NCI-H345 treated with DMSO at 0.1 percent for 48 hours (cell line): Measurements from ENCODE around the gene KCNK3.

Experiments used
- DNase-seq: peaks from one replicate; lab custom pipeline; 2025; ENCODE audit not compliant: unreplicated experiment; lab: John Stamatoyannopoulos, UW

Gene KCNK3

DNA sequence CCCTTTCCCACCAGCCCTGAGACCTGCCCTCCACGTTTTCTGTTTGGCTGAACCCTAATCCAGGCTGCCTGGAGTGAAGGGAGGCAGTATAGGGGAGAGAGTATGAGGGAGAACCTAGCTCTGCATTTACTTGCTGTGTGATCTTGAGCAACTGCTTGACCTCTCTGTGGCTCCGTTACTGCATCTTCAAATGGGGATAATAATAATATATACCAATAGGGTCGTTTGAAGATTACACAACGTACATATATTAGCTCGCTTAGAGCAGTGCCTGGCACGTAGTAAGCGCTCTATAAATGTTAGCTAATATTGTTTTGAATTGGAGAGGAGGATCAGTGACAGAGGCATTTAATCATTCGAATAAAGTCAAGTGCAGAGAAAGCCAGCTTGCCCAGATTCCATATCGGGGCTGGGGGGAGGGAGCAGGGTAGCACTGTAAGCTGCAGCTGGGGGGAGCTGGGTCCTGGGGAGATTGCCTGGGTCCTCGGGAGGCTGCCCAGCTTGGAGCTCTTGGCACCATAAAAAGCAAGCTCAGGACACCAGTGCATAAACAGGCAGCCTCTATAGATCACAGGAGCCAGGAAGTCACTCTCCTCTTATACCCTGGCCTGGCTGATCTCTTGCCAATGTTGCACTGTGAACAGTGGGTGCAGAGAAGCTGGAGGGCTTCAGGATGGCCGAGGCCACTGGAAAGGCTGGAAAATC is 19.1 kb downstream of the KCNK3 start:
- no peak for DNase-seq

DNA sequence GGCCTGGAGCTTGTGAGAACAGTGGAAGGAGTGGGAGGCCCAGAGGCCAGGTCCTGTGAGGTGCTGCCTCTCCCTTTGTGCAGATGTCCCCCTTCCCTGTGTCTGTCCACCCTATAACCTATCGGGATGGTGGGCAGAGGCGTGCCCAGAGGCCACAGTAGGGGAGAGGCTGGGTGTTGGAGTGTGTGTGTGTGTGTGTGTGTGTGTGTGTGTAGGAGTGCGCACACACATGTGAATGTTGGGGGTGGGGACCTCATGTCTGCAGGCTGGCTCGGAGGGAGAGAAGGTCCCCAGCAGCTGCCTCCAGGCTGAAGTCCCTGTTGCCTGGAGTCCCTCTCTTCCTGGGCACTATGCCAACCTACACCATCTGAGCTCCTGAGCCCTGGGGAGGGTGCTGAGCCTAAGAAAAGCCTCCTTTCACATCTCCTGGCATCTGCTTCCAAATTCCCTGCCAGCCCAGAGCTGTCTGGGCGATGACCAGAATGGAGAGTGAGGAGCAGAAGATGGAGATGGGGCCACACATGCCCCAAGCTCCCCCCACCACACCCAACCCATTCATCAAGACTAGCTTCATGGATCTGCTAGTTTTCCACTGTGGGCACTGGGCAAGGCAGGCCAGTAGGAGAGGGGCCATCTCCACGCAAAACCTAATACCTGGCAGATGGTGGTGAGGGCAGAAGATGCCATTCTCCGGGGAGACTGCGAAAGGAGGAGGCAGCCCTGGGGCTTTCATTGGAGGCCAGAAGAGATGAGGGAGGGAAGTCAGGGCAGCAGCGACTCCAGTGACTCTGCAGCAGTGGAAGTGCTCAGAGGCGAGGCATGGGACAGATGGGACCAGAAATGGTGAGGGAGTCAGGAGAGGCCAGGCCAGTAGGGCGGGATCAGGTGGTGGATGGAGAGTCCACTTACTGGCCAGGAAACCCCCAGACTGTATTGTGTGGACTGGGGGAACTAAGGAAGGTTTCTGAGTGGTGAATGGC is 20.3 kb downstream of the KCNK3 start:
- DNase-seq: peak; percentile 97

DNA sequence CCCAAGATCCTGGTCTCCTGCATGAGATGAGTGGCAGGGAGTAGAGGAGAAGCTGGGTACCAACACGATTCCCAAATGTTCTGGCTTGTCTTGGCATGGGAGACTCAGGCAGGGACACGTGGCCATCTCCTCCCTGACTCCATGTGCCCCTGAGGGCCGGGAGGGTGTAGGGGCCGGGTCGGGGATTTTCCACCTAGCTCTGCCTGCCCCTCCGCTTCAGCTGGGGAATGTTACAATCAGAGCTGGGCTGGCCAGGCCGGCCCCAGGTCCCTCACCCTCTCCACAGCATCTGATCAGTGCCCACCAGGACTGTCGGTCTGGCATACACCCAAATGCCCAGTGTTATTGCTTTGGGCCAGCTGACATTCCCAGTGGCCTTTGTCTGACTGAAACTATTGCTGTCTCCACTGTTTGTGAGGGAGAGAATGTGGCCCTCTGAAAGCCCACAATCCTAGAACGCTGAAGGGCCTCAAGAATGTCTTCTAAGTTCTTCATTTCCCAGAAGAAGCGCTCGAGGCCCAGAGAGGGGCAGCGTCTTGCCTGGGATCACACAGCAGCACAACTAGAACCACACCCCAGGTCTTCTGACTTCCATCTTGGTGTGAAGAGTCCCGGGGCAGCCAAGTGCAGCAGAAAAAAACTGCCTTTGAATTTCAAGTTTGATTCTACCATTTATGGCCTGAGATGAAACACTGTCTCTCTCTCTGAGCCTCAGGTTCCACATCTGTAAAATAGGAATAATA is 23.2 kb downstream of the KCNK3 start:
- DNase-seq: no peak

DNA sequence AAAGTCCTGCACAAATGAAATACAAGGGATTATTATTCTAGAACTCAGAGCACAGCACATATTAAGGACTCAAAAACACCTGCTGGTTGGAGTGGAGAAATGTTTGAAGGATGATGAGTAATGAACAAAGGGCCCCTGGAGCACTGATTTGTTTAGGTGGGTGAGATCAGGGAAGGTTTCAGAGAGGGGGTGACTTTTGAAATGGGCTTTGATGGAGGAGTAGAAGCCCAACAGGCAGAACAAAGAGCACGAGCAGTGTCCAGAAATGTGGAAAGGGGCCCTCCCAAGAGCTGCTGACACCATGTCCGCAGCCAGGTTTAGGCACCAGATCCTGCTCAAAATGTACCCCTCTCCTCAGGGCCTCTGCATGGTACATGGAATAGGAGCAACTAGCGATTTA is 23.8 kb downstream of the KCNK3 start:
- no peak for DNase-seq

DNA sequence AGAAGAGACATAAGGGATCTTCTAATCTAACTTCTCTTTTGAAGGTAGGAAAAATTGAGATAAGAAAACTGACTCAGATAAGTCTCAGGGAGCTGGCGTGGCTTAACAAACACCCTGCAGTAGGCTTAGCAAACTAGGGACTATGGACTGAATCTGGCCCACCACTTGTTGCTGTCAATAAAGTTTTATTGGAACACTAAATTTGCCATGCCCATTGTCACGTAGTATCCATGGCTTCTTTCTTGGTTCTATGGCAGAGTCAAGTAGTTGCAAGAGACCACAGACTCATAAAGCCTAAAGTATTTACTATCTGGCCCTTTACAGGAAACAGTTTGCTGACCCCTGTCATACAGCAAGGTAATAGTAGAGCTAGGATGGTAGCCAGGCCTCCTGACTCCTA is 24.2 kb downstream of the KCNK3 start:
- DNase-seq: no peak

DNA sequence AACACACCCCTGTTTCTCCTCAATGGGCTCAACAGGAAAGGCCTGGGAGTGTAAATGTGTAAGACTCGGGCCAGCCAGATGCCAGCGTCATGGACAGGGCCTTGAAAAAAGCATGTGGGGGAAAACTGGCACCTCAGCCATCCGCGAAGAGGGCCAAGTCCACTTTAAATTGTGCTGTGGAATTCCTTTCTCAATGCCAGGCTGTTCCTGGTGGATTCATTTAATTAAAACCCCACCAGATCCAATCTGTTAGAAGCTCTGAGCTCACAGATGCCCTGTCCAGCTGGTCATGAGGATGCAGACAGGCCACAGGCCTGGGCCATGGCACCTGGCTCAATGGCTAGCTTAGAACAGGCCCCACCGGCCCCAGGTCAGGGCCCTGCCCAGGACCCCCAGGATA is 24.8 kb downstream of the KCNK3 start:
- no peak for DNase-seq

DNA sequence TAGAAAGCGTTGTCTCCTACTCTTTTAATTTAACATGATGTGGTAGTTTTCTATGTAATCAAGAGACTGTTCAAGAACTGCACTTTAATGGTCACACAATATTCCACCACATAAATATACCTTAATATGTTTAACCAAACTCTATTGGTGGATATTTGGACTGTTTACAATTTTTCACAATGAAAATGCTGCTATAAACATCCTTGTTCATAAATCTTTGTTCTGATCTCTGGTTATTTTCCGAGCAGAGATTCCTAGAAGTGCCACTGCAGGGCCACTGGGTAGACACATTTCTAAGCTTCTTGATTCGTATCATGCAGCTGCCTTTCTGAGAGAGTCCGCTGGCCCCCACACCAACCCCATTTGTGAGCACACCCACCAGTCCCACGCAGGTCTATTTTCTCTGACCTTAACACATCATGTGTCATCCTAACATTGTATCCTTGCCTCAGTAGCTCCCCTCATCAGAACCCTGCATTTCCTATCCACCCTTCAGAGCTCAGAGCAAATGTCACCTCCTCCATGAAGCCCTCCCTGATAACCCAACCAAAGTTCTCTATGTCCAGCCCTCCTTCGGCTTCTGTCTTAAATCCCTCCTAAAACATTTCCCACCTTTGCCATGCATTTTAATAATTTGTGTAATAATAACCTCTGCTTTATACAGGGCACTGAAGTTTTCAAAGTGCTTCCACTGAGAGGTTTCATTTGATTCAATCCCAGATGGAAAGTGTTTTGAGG is 26.6 kb downstream of the KCNK3 start:
- DNase-seq: no peak

DNA sequence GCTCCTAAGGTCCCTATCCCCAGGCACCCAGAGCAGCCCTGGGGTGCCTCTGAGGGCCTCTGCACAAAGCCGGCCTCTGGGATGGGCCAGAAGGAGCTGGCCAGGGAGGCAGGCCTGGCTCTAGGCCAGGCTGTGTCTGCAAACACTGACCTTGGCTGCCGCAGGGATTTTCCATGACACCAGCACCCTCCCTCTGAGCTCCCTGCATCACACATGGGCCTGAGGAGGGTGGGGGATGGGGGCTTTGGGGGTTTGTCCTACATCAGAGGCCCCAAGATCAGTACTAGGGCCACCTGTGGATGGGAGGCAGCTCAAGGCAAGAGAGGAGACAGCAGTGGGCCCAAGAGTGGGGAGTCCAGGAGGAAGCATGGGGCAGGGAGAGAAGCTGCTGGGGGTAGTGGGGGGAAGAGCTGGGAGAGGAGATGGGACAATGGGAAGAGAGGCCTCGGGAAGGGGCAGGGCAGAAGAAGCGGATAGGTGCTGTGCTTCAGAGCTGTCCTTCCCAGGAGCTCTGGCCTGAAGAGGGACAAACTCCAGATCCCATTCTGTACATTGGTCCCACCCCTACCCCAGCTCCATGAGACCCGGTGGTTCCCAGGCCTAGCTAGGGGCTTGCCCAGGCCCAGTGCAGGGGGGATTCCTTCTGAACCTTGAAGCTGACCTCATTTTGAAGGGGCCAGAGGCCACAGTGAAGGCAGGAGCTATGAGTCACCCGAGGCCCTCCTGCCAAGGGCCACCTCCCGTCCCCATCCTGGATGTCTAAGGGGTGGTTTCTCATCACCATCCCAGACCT is 28.0 kb downstream of the KCNK3 start:
- no peak for DNase-seq

DNA sequence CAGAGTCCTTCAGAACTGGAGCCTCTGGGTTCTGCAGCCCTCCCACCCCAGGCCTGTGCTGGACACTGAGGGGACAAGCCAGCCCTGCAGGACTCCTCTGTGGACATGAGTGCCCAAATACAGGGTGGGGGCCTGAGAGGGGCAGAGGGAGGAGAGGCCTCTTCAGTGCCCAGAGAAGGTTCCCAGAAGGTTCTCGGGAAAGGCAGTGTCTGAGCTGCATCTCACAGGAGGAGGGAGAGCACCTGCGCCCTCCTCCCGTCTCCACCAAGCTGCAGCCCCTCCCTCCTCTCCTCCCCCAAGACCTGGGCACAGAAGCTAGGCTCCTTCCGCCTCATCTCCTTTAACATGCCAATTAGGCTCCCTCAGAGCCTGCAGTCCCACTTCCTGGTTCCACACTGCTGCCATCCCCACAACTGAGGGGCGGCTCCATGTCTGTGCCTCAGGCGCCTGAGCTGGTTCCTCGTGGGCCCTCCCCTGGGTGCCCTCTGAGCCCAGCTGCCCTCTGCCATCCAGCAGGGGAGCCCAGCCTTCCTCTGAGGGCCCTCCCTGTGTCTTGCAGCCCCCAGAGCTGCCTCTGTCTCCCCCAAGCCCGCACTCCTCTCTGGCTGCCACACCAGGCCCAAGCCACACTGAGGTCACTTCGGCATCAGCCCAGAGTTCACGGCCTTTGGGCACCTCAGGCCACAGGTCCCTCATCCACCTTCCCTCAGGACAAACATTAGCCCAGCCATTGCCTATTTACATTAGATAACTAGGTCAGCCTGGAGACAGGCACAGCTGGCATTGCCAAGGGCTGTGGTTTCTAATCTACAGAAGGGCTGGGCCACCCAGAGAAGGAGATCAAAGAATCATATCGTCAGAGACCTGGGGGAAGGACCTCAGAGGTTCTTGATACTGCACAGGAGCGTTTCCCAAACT is 28.9 kb downstream of the KCNK3 start:
- DNase-seq: no peak

DNA sequence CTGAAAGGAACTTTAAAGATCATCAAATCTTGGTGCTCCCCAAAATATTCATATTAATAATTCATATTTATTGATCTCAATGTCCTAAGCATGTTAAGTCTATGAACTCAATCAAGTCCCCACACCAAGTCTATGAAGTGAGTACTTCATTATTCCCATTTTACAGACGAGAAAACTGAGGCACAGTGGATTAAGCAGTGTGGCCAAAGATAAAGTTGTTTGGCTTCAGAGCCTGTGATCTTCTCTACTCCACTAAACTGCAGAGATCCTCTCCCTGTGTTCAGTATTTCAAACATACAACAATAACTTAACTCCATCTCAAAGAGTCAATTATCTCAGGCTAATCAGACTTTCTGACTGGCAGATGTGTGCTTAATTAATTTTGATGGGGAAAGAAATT is 29.8 kb downstream of the KCNK3 start:
- no peak for DNase-seq

DNA sequence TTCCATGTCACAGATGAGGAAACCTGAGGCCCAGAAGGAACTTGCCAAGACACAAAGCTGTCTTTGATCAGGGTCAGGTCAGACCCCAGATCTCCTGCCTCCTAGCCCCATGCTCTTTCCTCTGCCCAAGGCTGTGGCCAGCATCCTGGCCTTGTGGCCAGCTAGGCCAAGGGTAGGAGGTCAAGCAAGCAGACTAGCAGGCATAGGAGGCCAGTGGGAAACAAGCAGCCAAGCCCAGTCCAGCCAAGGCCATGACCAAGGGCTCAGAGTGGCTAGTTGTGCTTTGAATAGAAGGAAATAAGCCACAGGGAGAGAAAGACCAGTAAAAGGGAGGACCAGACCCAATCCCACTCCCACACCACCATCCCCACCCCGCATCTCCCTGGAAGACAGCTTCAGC is 30.4 kb downstream of the KCNK3 start:
- no peak for DNase-seq

DNA sequence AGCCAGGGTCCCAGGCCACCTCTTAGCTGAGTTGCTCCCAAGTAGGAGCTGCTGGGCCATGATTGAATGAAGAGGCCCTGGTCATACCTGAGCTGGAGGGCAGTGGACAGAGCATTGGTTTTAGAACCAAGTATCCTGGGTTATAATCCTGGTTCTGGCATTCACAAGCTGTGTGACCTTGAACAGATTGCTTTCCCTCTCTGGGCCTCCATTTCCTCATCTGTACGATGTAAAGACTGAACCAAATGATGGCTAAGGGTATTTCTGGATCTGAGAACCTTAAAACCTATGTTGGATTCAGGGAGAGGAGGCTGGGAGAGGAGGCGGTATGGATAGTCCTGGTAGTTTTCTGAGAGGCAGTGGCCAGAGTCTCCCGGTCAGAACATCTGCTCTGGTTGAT is 31.0 kb downstream of the KCNK3 start:
- no peak for DNase-seq

DNA sequence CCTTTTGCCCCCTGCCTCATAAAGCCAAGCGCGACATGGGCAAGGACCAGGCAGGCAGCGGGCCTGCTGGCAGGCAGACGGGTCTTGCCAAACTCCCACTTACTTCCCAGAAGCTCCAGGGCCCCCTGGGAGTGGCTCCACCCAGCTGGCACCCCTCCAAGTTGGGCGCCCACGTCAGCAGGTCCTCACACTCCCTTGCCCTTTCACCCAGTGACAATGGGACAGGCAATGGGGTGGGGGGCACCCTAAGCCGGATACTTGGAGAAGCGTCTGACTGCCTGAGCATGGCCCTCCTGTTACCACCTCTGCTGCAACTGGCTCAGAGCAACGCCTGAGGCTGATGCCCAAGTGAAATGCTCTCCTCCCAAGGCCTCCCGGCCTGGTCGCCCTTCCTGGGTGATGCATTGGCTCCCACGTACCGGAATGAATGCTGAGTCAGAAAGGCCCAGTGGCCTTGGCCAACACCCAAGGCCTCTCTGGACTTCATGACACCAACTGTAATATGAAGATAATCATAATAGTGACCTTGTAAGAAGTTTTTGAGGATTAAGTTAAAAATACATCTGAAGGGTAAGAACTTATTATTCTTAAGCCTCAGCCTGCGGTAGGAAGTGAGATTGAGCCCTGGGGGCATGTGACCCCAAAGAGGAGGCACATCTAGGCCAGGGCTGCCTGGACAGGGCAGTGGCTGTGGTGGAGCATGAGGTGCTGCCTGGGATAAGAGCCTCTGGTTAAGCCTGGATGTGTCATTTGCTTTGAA is 31.6 kb downstream of the KCNK3 start:
- DNase-seq: no peak

DNA sequence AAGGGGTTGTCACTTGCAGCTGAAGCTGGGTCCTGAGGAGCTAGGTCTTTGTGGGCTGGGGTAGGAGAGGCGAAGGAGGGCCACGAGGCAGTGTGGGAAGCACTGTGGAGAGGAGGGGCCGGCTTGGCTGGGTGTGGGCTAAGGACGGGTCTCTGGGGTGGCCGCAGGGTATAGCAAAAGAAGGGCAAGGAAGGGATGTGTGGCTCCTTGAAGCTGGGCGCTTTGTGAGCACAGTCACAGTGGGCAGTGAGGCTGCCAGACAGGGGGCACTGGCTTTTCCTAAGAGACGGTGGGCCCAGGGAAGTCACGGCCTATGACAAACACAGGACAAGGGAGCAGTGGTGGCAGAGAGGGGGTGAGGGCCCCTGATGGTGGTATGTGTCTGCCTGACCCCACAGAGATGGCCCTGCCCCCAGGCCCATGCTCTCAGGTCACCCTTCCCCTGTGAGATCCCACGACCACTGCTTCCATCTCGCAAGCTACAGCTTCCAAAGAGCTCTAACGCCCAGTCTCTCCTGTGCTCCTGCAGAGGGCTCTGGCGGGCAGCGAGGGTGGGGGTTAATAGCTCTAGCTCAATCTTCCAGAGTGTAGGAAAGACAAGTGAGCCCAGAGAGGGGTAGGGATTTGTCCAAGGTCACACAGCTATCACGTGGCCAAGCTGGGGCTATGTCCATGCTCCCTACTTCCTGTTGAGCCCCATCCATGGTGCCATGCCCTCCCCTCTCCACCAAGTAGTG is 32.4 kb downstream of the KCNK3 start:
- DNase-seq: no peak

DNA sequence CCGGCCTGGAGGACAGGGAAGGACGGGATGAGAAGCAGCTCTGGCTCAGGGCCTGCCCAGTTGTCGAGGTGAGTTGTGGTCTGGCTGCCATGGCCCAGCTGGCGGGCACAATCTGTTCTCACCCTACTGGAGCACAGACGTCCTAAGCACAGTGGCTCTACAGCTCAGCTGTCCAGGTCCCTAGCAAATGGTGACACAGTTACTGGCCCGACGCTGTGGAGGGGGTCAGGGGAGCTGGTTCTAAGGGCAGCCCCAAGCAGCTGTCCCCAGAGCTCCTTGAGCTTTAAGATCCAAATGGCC is 32.9 kb downstream of the KCNK3 start:
- no peak for DNase-seq

DNA sequence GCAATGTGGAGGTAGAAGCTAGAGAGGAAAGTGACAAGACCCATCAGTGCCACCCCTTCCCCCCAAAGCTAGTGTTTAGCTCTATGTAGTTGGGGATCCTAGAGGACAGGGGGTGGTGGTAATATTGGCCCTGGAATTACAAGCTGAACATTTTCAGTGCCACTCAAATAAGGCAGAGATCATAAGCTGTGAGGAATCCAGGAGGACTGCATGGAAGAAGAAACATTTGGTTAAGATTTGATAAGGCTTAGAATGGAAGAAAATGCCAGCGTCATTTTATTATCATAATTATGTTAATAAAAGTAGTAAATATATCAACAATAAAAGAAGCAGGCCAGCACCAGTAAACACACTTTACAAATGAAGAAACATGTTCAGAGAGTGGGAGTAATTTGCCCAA is 33.7 kb downstream of the KCNK3 start:
- DNase-seq: no peak

DNA sequence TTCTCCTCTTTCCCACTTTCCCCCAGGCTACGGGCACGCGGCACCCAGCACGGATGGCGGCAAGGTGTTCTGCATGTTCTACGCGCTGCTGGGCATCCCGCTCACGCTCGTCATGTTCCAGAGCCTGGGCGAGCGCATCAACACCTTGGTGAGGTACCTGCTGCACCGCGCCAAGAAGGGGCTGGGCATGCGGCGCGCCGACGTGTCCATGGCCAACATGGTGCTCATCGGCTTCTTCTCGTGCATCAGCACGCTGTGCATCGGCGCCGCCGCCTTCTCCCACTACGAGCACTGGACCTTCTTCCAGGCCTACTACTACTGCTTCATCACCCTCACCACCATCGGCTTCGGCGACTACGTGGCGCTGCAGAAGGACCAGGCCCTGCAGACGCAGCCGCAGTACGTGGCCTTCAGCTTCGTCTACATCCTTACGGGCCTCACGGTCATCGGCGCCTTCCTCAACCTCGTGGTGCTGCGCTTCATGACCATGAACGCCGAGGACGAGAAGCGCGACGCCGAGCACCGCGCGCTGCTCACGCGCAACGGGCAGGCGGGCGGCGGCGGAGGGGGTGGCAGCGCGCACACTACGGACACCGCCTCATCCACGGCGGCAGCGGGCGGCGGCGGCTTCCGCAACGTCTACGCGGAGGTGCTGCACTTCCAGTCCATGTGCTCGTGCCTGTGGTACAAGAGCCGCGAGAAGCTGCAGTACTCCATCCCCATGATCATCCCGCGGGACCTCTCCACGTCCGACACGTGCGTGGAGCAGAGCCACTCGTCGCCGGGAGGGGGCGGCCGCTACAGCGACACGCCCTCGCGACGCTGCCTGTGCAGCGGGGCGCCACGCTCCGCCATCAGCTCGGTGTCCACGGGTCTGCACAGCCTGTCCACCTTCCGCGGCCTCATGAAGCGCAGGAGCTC is 35.4 kb downstream of the KCNK3 start:
- no peak for DNase-seq
